Transverse colon (tissue), 4 donors: ENCODE measurements around the gene PBXIP1. TPM values are rescaled to one million over a fixed set of nuclear protein-coding genes. Genes with fewer than 3 reads are reported as not detected.

Experiments
- DNase-seq: peaks from one replicate; pipeline ENCODE4 v3.0.0-alpha.2; 2019
- H3K27ac ChIP-seq, 4 donors: fragments of 200-600 bp; sonication (generic); 2 replicates each; pipeline ENCODE4 v1.5.1; 2016 to 2018; ENCODE audit warnings: inconsistent platforms in 4 of 4
- H3K27me3 ChIP-seq: fragments of 200-600 bp; sonication (generic); 2 replicates; pipeline ENCODE4 v1.5.1; 2017; ENCODE audit warnings: inconsistent platforms
- H3K36me3 ChIP-seq, 4 donors: fragments of 200-600 bp; sonication (generic); 2 replicates each; pipeline ENCODE4 v1.5.1; 2017 to 2019; ENCODE audit warnings: inconsistent platforms in 4 of 4
- H3K4me1 ChIP-seq, 4 donors: fragments of 200-600 bp; sonication (generic); 2 replicates each; pipeline ENCODE4 v1.5.1; 2017 to 2020; ENCODE audit warnings: inconsistent platforms in 4 of 4
- H3K4me3 ChIP-seq, 4 donors: fragments of 200-600 bp; sonication (generic); 1 replicate in 1 of 4; 2 replicates in 3 of 4; pipeline versions ENCODE4 v1.5.1 to v1.6.1; 2017 to 2019; ENCODE audit warnings: inconsistent platforms in 4 of 4
- H3K9me3 ChIP-seq, 2 donors: fragments of 200-600 bp; sonication (generic); 2 replicates each; pipeline ENCODE4 v1.5.1; 2017 to 2019; ENCODE audit warnings: inconsistent platforms in 2 of 2
- EP300 ChIP-seq: sonication (generic); formaldehyde crosslinking; IDR thresholded peaks from one replicate; pipeline ENCODE4 v1.6.1; 2017; ENCODE audit warnings: antibody characterized with exemption, low read depth
- POLR2A ChIP-seq: fragments of 450-650 bp; IDR thresholded peaks from one replicate; pipeline ENCODE4 v1.6.1; 2016; ENCODE audit warnings: antibody characterized with exemption, mild to moderate bottlenecking, moderate library complexity
- POLR2AphosphoS5 ChIP-seq, 3 donors: sonication (generic); formaldehyde crosslinking; IDR thresholded peaks; one replicate each; pipeline ENCODE4 v1.6.1; 2016; ENCODE audit warnings: antibody characterized with exemption in 3 of 3
- WGBS, 2 donors: methylation state at CpG; one replicate each; pipeline ENCODE4 v1.1.5; 2018; ENCODE audit warnings: low coverage in 1 of 2; 5-methylcytosine and 5-hydroxymethylcytosine counted together
- in situ Hi-C, 4 donors: fragments of 200-750 bp; cut with MboI; loops; one replicate each; pipeline versions ENCODE4 v1.15.0 to v1.15.1; 2017; ENCODE audit warnings: low sequenced_read_pairs in 3 of 4, low pct_ligation_motif_present in 1 of 4, low pct_unique_long_range_greater_than_20kb in 1 of 4
- intact Hi-C: fragments of 100-400 bp; cut with DNase I; formaldehyde crosslinking; loops from one replicate; pipeline ENCODE4 v1.15.1; 2023; ENCODE audit warnings: low total_unique reads
- total RNA-seq, 4 donors: library from RNA; depleted of rRNA; stranded (reverse); fragments of >200 nt; gene quantifications; one replicate each; pipeline ENCODE4 v1.1.0, GENCODE V29; 2016
- TF ChIP-seq, protein P1 (sequence below), 5 experiments: fragments of 200-600 bp in 3 of 5; fragments of 450-650 bp in 2 of 5; sonication (generic) in 3 of 5; IDR thresholded peaks; 1 replicate in 2 of 5; 2 replicates in 3 of 5; pipeline ENCODE4 v1.5.1; 2016 to 2017; ENCODE audit warnings: antibody characterized with exemption in 5 of 5, inconsistent platforms in 3 of 5, mild to moderate bottlenecking in 2 of 5, moderate library complexity in 1 of 5

Gene PBXIP1
- total RNA-seq, 4 donors from 2014 or later = 54.1 to 94.1 (median 83.6) TPM

- H3K9me3 ChIP-seq = no peaks in the 10 kb centered on the region
- peak overlapping the region; percentile 66 to 97 (median 79) for H3K4me3 ChIP-seq
- no peaks in the 10 kb centered on the region for H3K36me3 ChIP-seq
- peak overlapping the region; percentile 96 to 100 (median 98) for H3K27ac ChIP-seq
- intact Hi-C loops = loop anchor here (5.0 kb wide), 1 partner anchor 37 kb away; no protein-coding TSS in a partner anchor
- in situ Hi-C loops = no loop called here
- H3K4me1 ChIP-seq = peaks cover 42 to 66% (median 59%) of the 10 kb centered on the region in 4 donors
- 0 to 1% methylated on average over 2 to 17 of the region's 34 CpGs for WGBS, 2 donors
- TF ChIP-seq POLR2AphosphoS5 (IDR thresholded peaks at IDR 0.05) (peak in 1 of 3 donors; percentile 5), POLR2A (no peak), EP300 (no peak)
- TF ChIP-seq, protein P1, sequence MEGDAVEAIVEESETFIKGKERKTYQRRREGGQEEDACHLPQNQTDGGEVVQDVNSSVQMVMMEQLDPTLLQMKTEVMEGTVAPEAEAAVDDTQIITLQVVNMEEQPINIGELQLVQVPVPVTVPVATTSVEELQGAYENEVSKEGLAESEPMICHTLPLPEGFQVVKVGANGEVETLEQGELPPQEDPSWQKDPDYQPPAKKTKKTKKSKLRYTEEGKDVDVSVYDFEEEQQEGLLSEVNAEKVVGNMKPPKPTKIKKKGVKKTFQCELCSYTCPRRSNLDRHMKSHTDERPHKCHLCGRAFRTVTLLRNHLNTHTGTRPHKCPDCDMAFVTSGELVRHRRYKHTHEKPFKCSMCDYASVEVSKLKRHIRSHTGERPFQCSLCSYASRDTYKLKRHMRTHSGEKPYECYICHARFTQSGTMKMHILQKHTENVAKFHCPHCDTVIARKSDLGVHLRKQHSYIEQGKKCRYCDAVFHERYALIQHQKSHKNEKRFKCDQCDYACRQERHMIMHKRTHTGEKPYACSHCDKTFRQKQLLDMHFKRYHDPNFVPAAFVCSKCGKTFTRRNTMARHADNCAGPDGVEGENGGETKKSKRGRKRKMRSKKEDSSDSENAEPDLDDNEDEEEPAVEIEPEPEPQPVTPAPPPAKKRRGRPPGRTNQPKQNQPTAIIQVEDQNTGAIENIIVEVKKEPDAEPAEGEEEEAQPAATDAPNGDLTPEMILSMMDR (IDR thresholded peaks at IDR 0.05) = no peak
- DNase-seq = peak; percentile 78
- H3K27me3 ChIP-seq = no peaks in the 10 kb centered on the region
Measured at GRCh38 chr1:155003766-155004351, 48.0 kb upstream of the PBXIP1 start.

DNA sequence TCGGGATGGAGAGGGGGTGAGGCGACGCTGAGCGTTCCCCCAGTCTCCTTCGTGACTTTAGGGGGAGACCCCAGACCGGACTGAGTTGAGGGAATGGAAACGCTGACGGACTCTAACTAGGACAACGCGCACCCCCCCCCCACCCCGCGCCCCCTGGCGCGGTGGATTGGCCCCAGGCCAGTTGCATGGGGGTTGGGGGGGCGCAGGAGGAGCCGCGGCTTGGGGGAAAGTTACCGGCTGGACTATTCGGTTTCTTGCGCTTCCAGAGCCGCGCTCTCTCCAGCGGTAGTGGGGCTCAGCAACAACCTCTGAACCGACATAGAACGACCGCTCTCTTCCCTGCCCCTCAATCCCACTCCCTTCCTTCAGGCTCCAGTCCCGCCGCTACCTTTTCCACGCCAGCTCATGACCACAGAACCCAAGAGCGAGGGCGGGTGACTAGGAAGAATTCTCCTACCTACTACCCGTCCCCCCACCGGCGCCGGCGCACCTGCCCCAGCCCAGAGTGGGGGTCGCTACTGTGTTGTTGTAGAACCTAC lies 47.4 kb upstream of the PBXIP1 start:
- peaks cover 44 to 62% (median 60%) of the 10 kb centered on the region in 4 donors for H3K4me1 ChIP-seq
- no peaks in the 10 kb centered on the region for H3K27me3 ChIP-seq
- WGBS, 2 donors = 0 to 7% methylated on average over 3 to 37 of the region's 37 CpGs
- H3K9me3 ChIP-seq = no peaks in the 10 kb centered on the region
- H3K36me3 ChIP-seq = no peaks in the 10 kb centered on the region
- H3K4me3 ChIP-seq = peak overlapping the region; percentile 66 to 97 (median 79)
- peak overlapping the region; percentile 96 to 100 (median 98) for H3K27ac ChIP-seq
- DNase-seq = peak; percentile 43
- no peak for TF ChIP-seq POLR2AphosphoS5 (IDR thresholded peaks at IDR 0.05)
- no peak for TF ChIP-seq EP300
- peak; percentile 28 for TF ChIP-seq POLR2A
- TF ChIP-seq, protein P1 (IDR thresholded peaks at IDR 0.05) = no peak
- in situ Hi-C loops (no loop called here), intact Hi-C loops (loop anchor here (5.0 kb wide), 1 partner anchor 36 kb away; no protein-coding TSS in a partner anchor)

GRCh38 chr1:155002464-155003226 lies 46.7 kb upstream of the PBXIP1 start, which contains the start of gene ZBTB7B:
TSS of gene ZBTB7B (plus strand) at chr1:155002802. CDS start at chr1:155014661, 11,859 bp downstream.
- Histone ChIP-seq H3K36me3 (no peaks in the 10 kb centered on the region), H3K27ac (peak within 1 kb of the TSS; percentile 96 to 100 (median 98)), H3K4me3 (peak within 1 kb of the TSS; percentile 66 to 97 (median 79)), H3K4me1 (peaks cover 44 to 56% (median 54%) of the 10 kb centered on the region in 4 donors), H3K27me3 (no peaks in the 10 kb centered on the region), H3K9me3 (no peaks in the 10 kb centered on the region)
- TF ChIP-seq EP300 = no peak
- TF ChIP-seq POLR2A = peak; percentile 57
- TF ChIP-seq, protein P1 (IDR thresholded peaks at IDR 0.05) = peak in 1 of 5 experiments; percentile 9
- peak in 1 of 3 donors; percentile 7 for TF ChIP-seq POLR2AphosphoS5 (IDR thresholded peaks at IDR 0.05)
- in situ Hi-C loops = no loop called here
- WGBS, 2 donors = 0% methylated on average over 4 to 23 of the region's 35 CpGs
- peak; percentile 54 for DNase-seq
- intact Hi-C loops = loop anchor here (5.0 kb wide), 1 partner anchor 35 kb away; no protein-coding TSS in a partner anchor
